GM12874 (cell line): ENCODE data around the gene MMP17.

Source experiments
- CTCF ChIP-seq: IDR thresholded peaks from 2 replicates; pipeline ENCODE4 v1.5.1; 2011; ENCODE audit warnings: low read depth, mild to moderate bottlenecking, control low read depth, low read length, moderate library complexity; ENCODE audit not compliant: insufficient read depth

The MMP17 gene

GRCh38 chr12:131801254-131801866 lies 26.8 kb upstream of the MMP17 start:
- TF ChIP-seq CTCF, result no peak

GRCh38 chr12:131803961-131804521 lies 24.2 kb upstream of the MMP17 start:
- no peak for TF ChIP-seq CTCF

- no peak for TF ChIP-seq CTCF
Measured at GRCh38 chr12:131805421-131805820, 22.8 kb upstream of the MMP17 start.

GRCh38 chr12:131806674-131807073 lies 21.5 kb upstream of the MMP17 start:
- no peak for TF ChIP-seq CTCF

GRCh38 chr12:131808744-131809371 lies 19.3 kb upstream of the MMP17 start:
- no peak for TF ChIP-seq CTCF

GRCh38 chr12:131810726-131811125 lies 17.5 kb upstream of the MMP17 start:
- no peak for TF ChIP-seq CTCF

- no peak for TF ChIP-seq CTCF
Measured at GRCh38 chr12:131815131-131815530, 13.1 kb upstream of the MMP17 start.
